Gastrocnemius medialis (tissue), 4 donors: ENCODE results near the gene PCLO.

Experiments used
- POLR2A ChIP-seq, 2 donors: fragments of 450-650 bp; IDR thresholded peaks; one replicate each; pipeline ENCODE4 v1.6.1; 2017; ENCODE audit warnings: antibody characterized with exemption in 2 of 2, mild to moderate bottlenecking in 2 of 2, moderate library complexity in 2 of 2
- TF ChIP-seq, protein P1 (sequence below), 5 experiments: fragments of 450-650 bp in 3 of 5; fragments of 200-600 bp in 2 of 5; sonication (generic) in 2 of 5; IDR thresholded peaks in 4 of 5; conservative IDR thresholded peaks in 1 of 5; 1 replicate in 4 of 5; 2 replicates in 1 of 5; pipeline ENCODE4 v1.5.1; 2016 to 2019; ENCODE audit warnings: antibody characterized with exemption in 5 of 5, mild to moderate bottlenecking in 3 of 5, moderate library complexity in 3 of 5

DNA sequence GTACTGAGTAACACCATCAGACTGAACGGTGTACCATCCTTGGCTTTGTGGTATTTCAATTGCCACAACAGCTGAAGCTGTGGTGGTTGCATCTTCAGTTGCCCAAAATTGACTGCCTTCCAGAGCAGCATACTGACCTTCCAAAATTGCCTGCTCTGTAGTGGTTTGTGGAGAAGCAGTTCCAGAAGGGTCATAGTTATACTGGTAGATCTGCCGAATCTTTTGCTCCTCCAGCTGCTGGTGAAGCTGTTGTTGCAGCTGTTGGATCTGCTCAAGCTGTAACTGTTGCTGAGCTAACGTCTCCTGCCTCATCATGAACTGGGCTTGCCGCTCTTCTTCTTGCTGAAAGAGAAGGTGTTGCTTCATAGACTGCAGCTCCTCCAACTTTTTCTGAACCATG is 212.2 kb downstream of the PCLO start:
- no peak for TF ChIP-seq POLR2A (IDR thresholded peaks at IDR 0.05)
- TF ChIP-seq, protein P1, sequence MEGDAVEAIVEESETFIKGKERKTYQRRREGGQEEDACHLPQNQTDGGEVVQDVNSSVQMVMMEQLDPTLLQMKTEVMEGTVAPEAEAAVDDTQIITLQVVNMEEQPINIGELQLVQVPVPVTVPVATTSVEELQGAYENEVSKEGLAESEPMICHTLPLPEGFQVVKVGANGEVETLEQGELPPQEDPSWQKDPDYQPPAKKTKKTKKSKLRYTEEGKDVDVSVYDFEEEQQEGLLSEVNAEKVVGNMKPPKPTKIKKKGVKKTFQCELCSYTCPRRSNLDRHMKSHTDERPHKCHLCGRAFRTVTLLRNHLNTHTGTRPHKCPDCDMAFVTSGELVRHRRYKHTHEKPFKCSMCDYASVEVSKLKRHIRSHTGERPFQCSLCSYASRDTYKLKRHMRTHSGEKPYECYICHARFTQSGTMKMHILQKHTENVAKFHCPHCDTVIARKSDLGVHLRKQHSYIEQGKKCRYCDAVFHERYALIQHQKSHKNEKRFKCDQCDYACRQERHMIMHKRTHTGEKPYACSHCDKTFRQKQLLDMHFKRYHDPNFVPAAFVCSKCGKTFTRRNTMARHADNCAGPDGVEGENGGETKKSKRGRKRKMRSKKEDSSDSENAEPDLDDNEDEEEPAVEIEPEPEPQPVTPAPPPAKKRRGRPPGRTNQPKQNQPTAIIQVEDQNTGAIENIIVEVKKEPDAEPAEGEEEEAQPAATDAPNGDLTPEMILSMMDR (IDR thresholded peaks at IDR 0.05 in 4 of 5, conservative IDR thresholded peaks at IDR 0.05 in 1 of 5) = no peak
